Hepatocyte (in vitro differentiated cells): Measurements from ENCODE around the gene RBPMS2.

Experiments
- EZH2 ChIP-seq: fragments of 200-600 bp; sonication (generic); IDR thresholded peaks from 2 replicates; pipeline ENCODE4 v1.6.1; 2016; ENCODE audit warnings: antibody characterized with exemption, mild to moderate bottlenecking, borderline replicate concordance
- EZH2phosphoT487 ChIP-seq: fragments of 200-600 bp; sonication (generic); IDR thresholded peaks from one replicate; pipeline ENCODE4 v1.6.1; 2018; ENCODE audit warnings: antibody characterized with exemption, mild to moderate bottlenecking, low read depth, moderate library complexity; ENCODE audit not compliant: unreplicated experiment, severe bottlenecking
- TF ChIP-seq, protein P1 (sequence below): fragments of 200-600 bp; sonication (generic); IDR thresholded peaks from 2 replicates; pipeline ENCODE4 v1.5.1; 2016; ENCODE audit warnings: antibody characterized with exemption, mild to moderate bottlenecking; ENCODE audit not compliant: poor library complexity

DNA sequence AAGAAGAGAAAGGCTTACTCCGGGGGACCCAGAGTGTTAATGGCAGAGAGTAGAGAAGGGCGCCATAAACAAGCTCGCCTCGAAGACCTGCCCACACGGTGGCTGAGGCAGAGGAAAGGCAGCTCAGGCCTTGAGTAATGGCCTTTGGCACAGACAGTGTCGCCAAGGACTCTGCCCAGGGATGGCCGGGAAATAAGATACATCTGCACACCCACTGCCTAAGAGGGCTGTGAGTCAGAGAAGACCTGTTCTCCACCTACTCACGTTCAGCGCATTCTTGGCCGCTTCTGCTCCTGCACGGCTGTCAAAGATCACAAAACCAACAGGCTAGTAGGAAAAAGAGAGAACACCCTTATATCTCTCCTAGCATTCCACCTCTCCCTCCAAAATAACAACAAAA lies 26.2 kb downstream of the RBPMS2 start:
- TF ChIP-seq, protein P1, sequence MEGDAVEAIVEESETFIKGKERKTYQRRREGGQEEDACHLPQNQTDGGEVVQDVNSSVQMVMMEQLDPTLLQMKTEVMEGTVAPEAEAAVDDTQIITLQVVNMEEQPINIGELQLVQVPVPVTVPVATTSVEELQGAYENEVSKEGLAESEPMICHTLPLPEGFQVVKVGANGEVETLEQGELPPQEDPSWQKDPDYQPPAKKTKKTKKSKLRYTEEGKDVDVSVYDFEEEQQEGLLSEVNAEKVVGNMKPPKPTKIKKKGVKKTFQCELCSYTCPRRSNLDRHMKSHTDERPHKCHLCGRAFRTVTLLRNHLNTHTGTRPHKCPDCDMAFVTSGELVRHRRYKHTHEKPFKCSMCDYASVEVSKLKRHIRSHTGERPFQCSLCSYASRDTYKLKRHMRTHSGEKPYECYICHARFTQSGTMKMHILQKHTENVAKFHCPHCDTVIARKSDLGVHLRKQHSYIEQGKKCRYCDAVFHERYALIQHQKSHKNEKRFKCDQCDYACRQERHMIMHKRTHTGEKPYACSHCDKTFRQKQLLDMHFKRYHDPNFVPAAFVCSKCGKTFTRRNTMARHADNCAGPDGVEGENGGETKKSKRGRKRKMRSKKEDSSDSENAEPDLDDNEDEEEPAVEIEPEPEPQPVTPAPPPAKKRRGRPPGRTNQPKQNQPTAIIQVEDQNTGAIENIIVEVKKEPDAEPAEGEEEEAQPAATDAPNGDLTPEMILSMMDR = no peak
- TF ChIP-seq EZH2phosphoT487 = no peak
- TF ChIP-seq EZH2 = no peak
